PFSK-1 (cell line): ENCODE results near the gene PRICKLE4.

ENCODE experiments used
- FOXP2 ChIP-seq: optimal IDR thresholded peaks from 2 replicates; pipeline ENCODE3; 2011; ENCODE audit warnings: borderline replicate concordance, control low read depth, inconsistent platforms; ENCODE audit not compliant: insufficient read depth; ENCODE audit errors: extremely low read length, extremely low read depth
- POLR2AphosphoS5 ChIP-seq: IDR thresholded peaks from 2 replicates; pipeline ENCODE4 v1.6.1; 2012; ENCODE audit warnings: low read depth, mild to moderate bottlenecking, control low read depth, low read length, moderate library complexity
- REST ChIP-seq, 2 experiments: IDR thresholded peaks; 2 replicates each; pipeline versions ENCODE4 v1.6.1 to v1.8.0; 2011 to 2012; ENCODE audit warnings: low read depth in 2 of 2, low read length in 2 of 2, control low read depth in 1 of 2, inconsistent platforms in 1 of 2, mild to moderate bottlenecking in 1 of 2, moderate library complexity in 1 of 2; ENCODE audit not compliant: insufficient read depth in 1 of 2
- SIN3A ChIP-seq: IDR thresholded peaks from 2 replicates; pipeline ENCODE4 v1.6.1; 2012; ENCODE audit warnings: mild to moderate bottlenecking, low read length, moderate library complexity, borderline replicate concordance; ENCODE audit not compliant: insufficient read depth
- TAF1 ChIP-seq: IDR thresholded peaks from 2 replicates; pipeline ENCODE4 v1.6.1; 2012; ENCODE audit warnings: low read length, control low read depth, borderline replicate concordance; ENCODE audit not compliant: insufficient read depth

Gene PRICKLE4

DNA sequence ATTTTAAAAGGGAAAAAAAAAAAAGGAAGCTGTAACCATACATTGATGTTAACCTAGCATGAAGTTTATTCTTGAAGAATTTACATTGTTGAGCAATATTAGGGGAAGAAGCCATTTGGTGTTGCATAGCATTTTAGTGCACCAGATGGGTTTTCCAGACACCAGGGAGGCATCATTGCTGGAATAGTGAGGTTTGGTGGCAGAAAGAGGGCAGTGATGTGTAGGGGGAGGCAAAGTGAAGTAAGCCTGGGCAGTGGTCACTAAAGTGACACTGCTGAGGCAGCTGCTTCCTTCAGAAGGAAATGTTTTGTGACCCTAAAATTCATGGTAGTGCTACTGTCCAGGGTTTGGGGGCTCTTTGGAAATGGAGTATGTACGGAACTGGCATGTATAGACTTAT lies 9.5 kb downstream of the PRICKLE4 start:
- TF ChIP-seq FOXP2 (no peak), TAF1 (no peak), SIN3A (no peak), REST (IDR thresholded peaks at IDR 0.05; ENCODE audit: insufficient read depth in 1 of 2, low read depth in 2 of 2, low read length in 2 of 2) (no peak), POLR2AphosphoS5 (no peak)

GRCh38 chr6:41791305-41791704 lies 10.7 kb downstream of the PRICKLE4 start:
- no peak for TF ChIP-seq TAF1

GRCh38 chr6:41791984-41792383 lies 11.4 kb downstream of the PRICKLE4 start:
- TF ChIP-seq SIN3A (no peak), TAF1 (no peak), FOXP2 (no peak), POLR2AphosphoS5 (0 out of 2 replicates have a peak, but pooled peaks have one; percentile 21), REST (IDR thresholded peaks at IDR 0.05; ENCODE audit: insufficient read depth in 1 of 2, low read depth in 2 of 2, low read length in 2 of 2) (no peak)

GRCh38 chr6:41796474-41796873 lies 15.9 kb downstream of the PRICKLE4 start:
- no peak for TF ChIP-seq FOXP2
- TF ChIP-seq POLR2AphosphoS5 = no peak
- no peak for TF ChIP-seq TAF1
- TF ChIP-seq SIN3A = no peak
- no peak for TF ChIP-seq REST (IDR thresholded peaks at IDR 0.05; ENCODE audit: insufficient read depth in 1 of 2, low read depth in 2 of 2, low read length in 2 of 2)

DNA sequence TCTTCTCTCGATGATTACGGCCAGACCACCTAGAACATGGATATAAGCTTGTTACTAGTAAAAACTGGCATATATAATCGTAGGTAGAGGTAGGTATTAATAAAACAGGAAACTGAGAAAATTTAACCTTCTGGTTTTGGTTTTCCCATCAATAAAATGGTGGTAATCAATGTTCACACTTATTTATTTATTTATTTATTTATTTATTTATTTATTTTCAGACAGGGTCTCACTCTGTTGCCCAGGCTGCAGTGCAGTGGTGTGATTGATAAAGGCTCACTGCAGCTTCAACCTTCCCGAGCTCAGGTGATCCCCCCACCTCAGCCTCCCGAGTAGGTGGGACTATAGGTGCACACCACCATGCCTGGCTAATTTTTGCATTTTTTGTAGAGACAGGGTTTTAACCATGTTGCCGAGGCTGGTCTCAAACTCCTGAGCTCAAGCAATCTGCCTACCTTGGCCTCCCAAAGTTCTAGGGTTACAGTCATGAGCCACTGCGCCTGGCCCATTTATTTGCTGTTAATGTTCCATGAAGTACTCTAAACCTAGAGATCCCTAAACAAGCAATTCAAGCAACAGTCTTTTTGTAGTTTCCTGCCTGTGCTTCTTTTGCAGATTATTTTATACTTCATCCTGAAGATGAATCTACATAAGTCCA lies 18.4 kb downstream of the PRICKLE4 start:
- TF ChIP-seq FOXP2 (no peak), REST (IDR thresholded peaks at IDR 0.05; ENCODE audit: insufficient read depth in 1 of 2, low read depth in 2 of 2, low read length in 2 of 2) (no peak), SIN3A (no peak), TAF1 (no peak), POLR2AphosphoS5 (no peak)
